HepG2 (cell line): ENCODE results near the gene SMAP1. TPM values are rescaled to one million over a fixed set of nuclear protein-coding genes. Genes with fewer than 3 reads are reported as not detected.

Experiments
- ATAC-seq: fragments of 200-7000 bp; cut with Tn5 transposase; 3 replicates; pipeline ENCODE4 v1.9.1; 2020; ENCODE audit warnings: mild to moderate bottlenecking, moderate library complexity
- BruUV-seq: library from RNA; stranded (reverse); fragments of 400-500 nt; replicated peaks from 2 replicates; lab custom pipeline; 2021; lab: Mats Ljungman, UMichigan
- CTCF ChIA-PET: fragments of 300-600 bp; formaldehyde crosslinking; extraction: SDS; loops from one replicate; lab custom pipeline; 2021; ENCODE audit warnings: low total read pairs, inconsistent platforms, low intra/inter-chr PET ratio; lab: Yijun Ruan, JAX
- POLR2A ChIA-PET: fragments of 350-600 bp; sonication (Branson Sonifier 250); formaldehyde crosslinking; loops from one replicate; lab custom pipeline; 2020; ENCODE audit warnings: antibody characterized with exemption, inconsistent platforms; lab: Yijun Ruan, JAX
- DNase-seq: peaks from one replicate; pipeline ENCODE4 v3.0.0-alpha.2; 2015; ENCODE audit warnings: low spot score
- FAIRE-seq: peaks from 3 replicates; lab custom pipeline; 2011; peaks lifted over from hg19 to GRCh38; lab: Jason Lieb, UNC
- H2AFZ ChIP-seq: one replicate; pipeline ENCODE4 v1.6.1; 2011; ENCODE audit warnings: low read length, inconsistent platforms
- H3K27ac ChIP-seq: fragments of 300-600 bp; 3 replicates; pipeline ENCODE4 v1.8.0; 2011; ENCODE audit warnings: mixed run types, mild to moderate bottlenecking, mixed read lengths, low read length, inconsistent platforms; ENCODE audit not compliant: insufficient read depth; ENCODE audit errors: extremely low read length
- H3K27me3 ChIP-seq, 2 experiments: fragments of 200-600 bp in 1 of 2; 2 replicates in 1 of 2; 3 replicates in 1 of 2; pipeline versions ENCODE4 v1.6.0 to v1.8.0; 2011; ENCODE audit warnings: low read length in 2 of 2, mild to moderate bottlenecking in 2 of 2, moderate library complexity in 2 of 2, inconsistent platforms in 1 of 2; ENCODE audit not compliant: insufficient read depth in 2 of 2, control insufficient read depth in 1 of 2
- H3K36me3 ChIP-seq, 2 experiments: fragments of 200-600 bp in 1 of 2; replicated peaks in 1 of 2; 2 replicates in 1 of 2; 3 replicates in 1 of 2; pipeline versions ENCODE4 v1.5.1 to v1.8.0; 2011; ENCODE audit warnings: low read length in 2 of 2, inconsistent platforms in 1 of 2; ENCODE audit not compliant: insufficient read depth in 2 of 2, control insufficient read depth in 1 of 2
- H3K4me1 ChIP-seq: 2 replicates; pipeline ENCODE4 v1.5.1; 2012; ENCODE audit warnings: low read length, inconsistent platforms; ENCODE audit not compliant: insufficient read depth
- H3K4me2 ChIP-seq: 2 replicates; pipeline ENCODE4 v1.6.0; 2011; ENCODE audit warnings: low read depth, low read length, inconsistent platforms
- H3K4me3 ChIP-seq, 3 experiments: fragments of 200-600 bp in 1 of 3; sonication (generic), shearing (Covaris generic) in 1 of 3; replicated peaks in 1 of 3; 2 replicates each; pipeline ENCODE4 v1.5.1; 2011 to 2016; ENCODE audit warnings: low read length in 3 of 3, inconsistent platforms in 2 of 3, low read depth in 2 of 3, mild to moderate bottlenecking in 2 of 3, control low read depth in 1 of 3, mixed read lengths in 1 of 3; ENCODE audit not compliant: insufficient read depth in 1 of 3
- H3K79me2 ChIP-seq: one replicate; pipeline ENCODE4 v1.6.1; 2011; ENCODE audit warnings: low read length, inconsistent platforms; ENCODE audit not compliant: insufficient read depth
- H3K9ac ChIP-seq: 2 replicates; pipeline ENCODE4 v1.6.0; 2011; ENCODE audit warnings: mild to moderate bottlenecking, low read depth, low read length, inconsistent platforms; ENCODE audit not compliant: insufficient read depth
- H3K9me3 ChIP-seq: 2 replicates; pipeline ENCODE4 v1.5.1; 2012; ENCODE audit warnings: mild to moderate bottlenecking, low read length
- H4K20me1 ChIP-seq: 2 replicates; pipeline ENCODE4 v1.6.0; 2011; ENCODE audit warnings: inconsistent platforms, mild to moderate bottlenecking, low read length, moderate library complexity; ENCODE audit not compliant: insufficient read depth
- HMG20A ChIP-seq: IDR thresholded peaks from 2 replicates; pipeline ENCODE4 v1.6.1; 2016; ENCODE audit warnings: borderline replicate concordance
- IKZF5 ChIP-seq: IDR thresholded peaks from 2 replicates; pipeline ENCODE4 v1.6.1; 2018; ENCODE audit warnings: missing genetic modification reagents, mild to moderate bottlenecking, missing compliant biosample characterization
- PHF20 ChIP-seq: sonication (generic); formaldehyde crosslinking; IDR thresholded peaks from 2 replicates; pipeline ENCODE4 v1.5.0; 2020; ENCODE audit warnings: mild to moderate bottlenecking, missing genetic modification reagents
- SNAI1 ChIP-seq: sonication (generic); formaldehyde crosslinking; IDR thresholded peaks from 2 replicates; pipeline ENCODE4 v1.5.0; 2020; ENCODE audit warnings: mild to moderate bottlenecking, missing genetic modification reagents, borderline replicate concordance
- TEF ChIP-seq: sonication (generic); formaldehyde crosslinking; IDR thresholded peaks from 2 replicates; pipeline ENCODE4 v1.5.0; 2020; ENCODE audit warnings: missing genetic modification reagents
- TRAFD1 ChIP-seq: sonication (generic); formaldehyde crosslinking; IDR thresholded peaks from 2 replicates; pipeline ENCODE4 v1.5.1; 2020; ENCODE audit warnings: missing genetic modification reagents, mild to moderate bottlenecking, borderline replicate concordance
- ZBED4 ChIP-seq: sonication (generic); formaldehyde crosslinking; IDR thresholded peaks from 2 replicates; pipeline ENCODE4 v1.4.0; 2020; ENCODE audit warnings: missing genetic modification reagents, borderline replicate concordance
- ZNF234 ChIP-seq: sonication (generic); formaldehyde crosslinking; conservative IDR thresholded peaks from 2 replicates; pipeline ENCODE4 v1.5.1; 2020; ENCODE audit warnings: mild to moderate bottlenecking, missing genetic modification reagents
- ZNF513 ChIP-seq: sonication (generic); formaldehyde crosslinking; conservative IDR thresholded peaks from 2 replicates; pipeline ENCODE4 v1.5.0; 2020; ENCODE audit warnings: missing genetic modification reagents
- ZNF878 ChIP-seq: sonication (generic); formaldehyde crosslinking; IDR thresholded peaks from 2 replicates; pipeline ENCODE4 v1.8.1; 2023; ENCODE audit warnings: mild to moderate bottlenecking, missing genetic modification reagents, moderate library complexity
- WGBS: methylation state at CpG from one replicate; pipeline ENCODE4 v1.1.6; 2017; ENCODE audit warnings: low lambda C conversion rate; 5-methylcytosine and 5-hydroxymethylcytosine counted together
- in situ Hi-C: cut with HindIII; loops from 2 replicates; pipeline ENCODE4 v1.10.0; 2017; ENCODE audit warnings: low pct_unique_long_range_greater_than_20kb; ENCODE audit not compliant: extremely low pct_ligation_motif_present
- intact Hi-C: fragments of 100-400 bp; cut with micrococcal nuclease; formaldehyde crosslinking; loops from one replicate; pipeline ENCODE4 v1.10.0; 2022; ENCODE audit not compliant: unreplicated experiment
- polyA plus RNA-seq, 8 experiments: library from polyadenylated mRNA; depleted of rRNA in 3 of 8; stranded (reverse) in 7 of 8; unstranded in 1 of 8; fragments of >200 nt; fragmentation: Illumina TruSeq in 4 of 8; extraction: Trizol in 4 of 8; gene quantifications; 2 replicates each; pipeline versions ENCODE4 v1.2.1 to v1.2.3, GENCODE V29; 2011 to 2016; ENCODE audit warnings: low read depth in 4 of 8, missing spikeins in 1 of 8, mixed read lengths in 1 of 8; ENCODE audit not compliant: insufficient read depth in 1 of 8
- total RNA-seq, 5 experiments: library from RNA; depleted of rRNA; stranded (reverse); fragments of >200 nt; fragmentation: Illumina TruSeq; extraction: Trizol; gene quantifications; 2 replicates each; pipeline ENCODE4 v1.2.3, GENCODE V29; 2016; ENCODE audit warnings: low read depth in 1 of 5

Gene SMAP1
- total and polyA plus RNA-seq, 2 of the 13 experiments (the other 11 are each of a cell fraction or from before 2014, with no cell fraction given), result 13.4 to 17.8 TPM

- TF ChIP-seq ZNF513 (no peak), HMG20A (CRISPR knock-in tag) (no peak), PHF20 (CRISPR knock-in tag) (peak; percentile 80), SNAI1 (CRISPR knock-in tag) (no peak), IKZF5 (CRISPR knock-in tag) (peak; percentile 79), TEF (CRISPR knock-in tag) (no peak)
Measured at GRCh38 chr6:70667711-70668498, at the start of gene SMAP1 (continued).

- intact Hi-C loops, result no loop called here
- H2AFZ ChIP-seq, result no peak overlapping the region
- CTCF ChIA-PET, result no interaction called here
- H3K79me2 ChIP-seq, result no peaks in the 10 kb centered on the region
- no peaks in the 10 kb centered on the region for H4K20me1 ChIP-seq
- H3K9me3 ChIP-seq, result no peaks in the 10 kb centered on the region
- no peak overlapping the region for H3K4me3 ChIP-seq
- BruUV-seq, result no TSS peak
- H3K36me3 ChIP-seq, result no peaks in the 10 kb centered on the region
- no peak overlapping the region for H3K27ac ChIP-seq
- no peak overlapping the region for H3K4me2 ChIP-seq
- in situ Hi-C loops, result no loop called here
- H3K4me1 ChIP-seq, result peaks cover 7% of the 10 kb centered on the region; the same call in 1 of the 2 replicates
- H3K27me3 ChIP-seq, result no peaks in the 10 kb centered on the region
- no peak for DNase-seq
- no peak for ATAC-seq
- no peak overlapping the region for H3K9ac ChIP-seq
- no peak for FAIRE-seq
- POLR2A ChIA-PET, result no interaction called here
- 88% methylated on average over 1 of the region's 1 CpG for WGBS
- TF ChIP-seq ZNF878 (CRISPR knock-in tag) (no peak), ZNF234 (CRISPR knock-in tag) (no peak), TRAFD1 (CRISPR knock-in tag) (no peak), ZBED4 (CRISPR knock-in tag) (no peak)
Measured at GRCh38 chr6:70620746-70621145, 46.9 kb upstream of the SMAP1 start.
